NCI-H2227 (cell line): Measurements from ENCODE around the gene MED13L.
"Not testable (repeated sequence)": the region's sequence is repeated elsewhere in the genome, so short reads cannot be mapped to it uniquely, and the experiment has no call there.

Experiments
- DNase-seq: peaks from one replicate; lab custom pipeline; 2025; ENCODE audit not compliant: unreplicated experiment; lab: John Stamatoyannopoulos, UW

Gene MED13L

DNA sequence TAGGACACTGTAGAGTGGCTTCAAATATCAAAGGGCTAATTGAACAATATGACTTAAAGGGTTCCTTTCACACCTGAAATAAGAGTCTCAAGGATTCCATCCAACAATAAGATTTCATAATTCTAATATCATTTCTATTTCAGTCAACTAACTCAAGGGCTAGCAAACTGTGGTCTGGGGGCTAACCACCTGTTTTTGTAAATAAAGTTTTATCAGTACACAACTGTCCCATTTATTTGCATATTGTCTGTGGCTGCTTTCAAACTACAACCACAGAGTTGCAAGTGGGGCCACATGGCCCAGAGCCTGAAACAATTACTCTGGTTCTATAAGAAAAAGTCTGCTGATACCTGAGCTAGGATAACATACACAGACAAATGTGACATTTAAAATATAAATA lies 29.1 kb downstream of the MED13L start:
- no peak for DNase-seq

DNA sequence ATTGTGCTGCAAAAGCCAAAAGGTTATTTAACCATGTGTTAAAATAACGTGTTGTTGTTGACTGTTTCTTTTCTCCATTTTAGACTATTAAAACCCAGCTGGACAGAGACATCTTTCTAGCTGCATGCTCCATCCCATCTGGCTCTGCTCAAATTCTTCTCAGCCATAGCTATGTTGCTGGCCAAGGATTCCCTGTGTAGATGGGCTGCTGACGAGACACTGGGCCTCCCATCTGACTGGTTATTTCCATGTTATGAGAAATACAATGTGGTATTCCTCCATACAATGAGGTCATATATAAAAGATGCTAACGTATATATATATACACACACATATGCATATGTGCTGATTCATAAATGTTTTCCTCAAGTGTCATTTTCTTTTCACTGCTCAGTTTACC lies 30.1 kb downstream of the MED13L start:
- no peak for DNase-seq

DNA sequence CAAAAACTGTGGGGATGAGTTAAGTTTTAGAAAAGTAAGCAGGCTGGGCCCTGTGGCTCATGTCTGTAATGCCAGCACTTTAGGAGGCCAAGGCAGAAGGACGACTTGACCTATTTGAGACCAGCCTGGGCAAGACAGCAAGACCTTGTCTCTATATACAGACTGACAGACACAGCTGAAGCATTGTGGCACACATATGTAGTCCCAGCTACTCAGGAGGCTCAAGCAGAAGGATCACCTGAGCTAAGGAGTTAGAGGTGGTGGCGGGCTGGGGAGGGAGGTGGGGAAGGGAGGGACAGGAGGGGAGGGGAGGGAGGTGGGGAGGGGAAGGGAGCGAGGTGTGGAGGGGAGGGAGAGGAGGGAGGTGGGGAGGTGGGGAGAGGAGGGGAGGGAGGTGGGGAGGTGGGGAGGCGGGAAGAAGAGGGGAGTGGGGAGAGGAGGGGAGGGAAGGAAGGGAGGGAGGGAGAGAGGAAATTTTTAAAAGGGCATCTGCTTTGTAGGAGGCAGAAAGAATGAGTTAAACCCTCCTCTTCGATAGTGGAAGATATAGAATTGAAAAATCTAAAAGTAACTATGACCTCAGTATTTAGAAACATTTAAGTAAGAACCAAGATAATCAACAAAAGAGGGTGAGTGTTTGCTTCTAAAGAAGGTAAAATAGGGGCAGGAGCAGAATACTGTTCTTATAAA lies 30.9 kb downstream of the MED13L start:
- no peak for DNase-seq

DNA sequence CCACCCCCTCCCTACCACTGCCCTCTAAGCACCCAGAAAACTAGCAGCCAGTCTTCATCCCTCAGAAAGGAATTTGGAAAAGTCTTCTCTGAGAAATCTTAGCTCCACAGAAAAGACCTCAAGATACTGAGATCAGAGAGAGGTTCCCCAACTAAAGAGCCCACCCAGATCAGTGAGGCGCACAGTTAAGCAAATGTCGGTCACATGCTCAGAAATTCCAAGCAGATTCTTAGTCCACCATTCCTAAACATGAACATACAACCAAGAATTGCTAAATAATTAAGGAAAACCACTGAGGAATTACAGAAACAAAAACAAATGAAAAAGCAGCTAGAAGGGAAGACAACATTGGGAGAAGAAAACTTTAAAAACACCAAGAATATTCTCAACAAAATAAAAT lies 32.3 kb downstream of the MED13L start:
- no peak for DNase-seq

DNA sequence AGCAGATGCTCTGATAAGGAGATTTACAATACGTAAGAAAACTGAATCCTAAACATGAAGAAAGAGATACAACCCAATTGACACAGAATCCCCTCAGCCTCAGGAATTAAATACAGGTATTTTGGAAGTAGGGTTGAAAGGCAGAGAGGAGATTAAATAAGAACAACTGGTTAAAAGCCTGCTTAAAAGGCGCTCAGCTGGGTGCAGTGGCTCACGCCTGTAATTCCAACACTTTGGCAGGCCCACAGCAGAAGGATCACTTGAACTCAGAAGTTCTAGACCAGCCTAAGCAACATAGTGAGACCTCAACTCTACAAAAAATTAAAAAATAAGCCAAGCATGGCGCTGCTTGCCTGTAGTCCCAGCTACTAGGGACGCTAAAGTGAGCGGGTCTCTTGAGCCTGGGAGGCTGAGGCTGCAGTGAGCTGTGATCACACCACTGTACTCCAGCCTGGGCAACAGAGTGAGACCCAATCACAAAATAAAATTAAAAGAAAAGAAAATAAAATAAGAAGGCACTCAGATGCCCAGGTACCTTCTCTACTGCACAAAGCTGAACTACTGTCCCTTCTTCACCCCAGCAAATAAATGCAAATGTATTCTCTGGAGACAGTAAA lies 32.9 kb downstream of the MED13L start:
- DNase-seq = no peak

DNA sequence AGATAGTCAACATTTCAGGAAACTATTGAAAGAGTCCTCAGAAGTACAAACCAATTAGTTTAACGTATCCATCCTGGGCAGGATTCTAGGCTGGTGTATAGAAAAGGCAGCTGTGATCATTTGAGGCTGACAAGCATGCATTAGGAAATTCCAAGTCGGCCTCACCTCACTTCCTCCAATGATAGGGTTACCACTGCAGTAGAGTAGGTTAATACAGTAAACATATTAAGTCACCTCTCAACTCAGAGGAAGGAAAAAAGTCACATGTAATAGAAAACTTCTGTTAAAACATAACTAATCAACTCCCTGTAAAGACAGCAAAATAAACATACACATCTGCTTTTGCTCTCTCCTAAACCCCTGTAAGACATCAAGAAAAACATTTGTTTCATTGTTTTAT lies 33.5 kb downstream of the MED13L start:
- no peak for DNase-seq

DNA sequence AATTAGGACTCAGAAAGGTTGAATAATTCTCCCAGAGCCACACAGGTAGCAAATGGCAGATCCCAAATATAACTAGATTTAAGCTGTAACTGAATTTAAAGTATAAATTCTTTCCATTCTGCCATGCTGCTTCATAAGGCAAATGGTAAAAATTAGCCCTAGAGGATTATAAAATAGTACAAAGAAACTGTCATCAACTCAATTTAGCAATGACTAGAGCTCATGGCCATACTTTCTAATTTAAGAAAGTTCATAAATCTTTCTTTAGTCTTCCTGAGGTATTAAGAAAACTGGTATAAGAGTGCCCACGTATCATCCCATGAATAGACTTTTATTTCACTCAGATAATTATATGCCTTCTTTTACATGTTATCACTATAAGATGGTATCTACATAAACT lies 34.8 kb downstream of the MED13L start:
- no peak for DNase-seq

DNA sequence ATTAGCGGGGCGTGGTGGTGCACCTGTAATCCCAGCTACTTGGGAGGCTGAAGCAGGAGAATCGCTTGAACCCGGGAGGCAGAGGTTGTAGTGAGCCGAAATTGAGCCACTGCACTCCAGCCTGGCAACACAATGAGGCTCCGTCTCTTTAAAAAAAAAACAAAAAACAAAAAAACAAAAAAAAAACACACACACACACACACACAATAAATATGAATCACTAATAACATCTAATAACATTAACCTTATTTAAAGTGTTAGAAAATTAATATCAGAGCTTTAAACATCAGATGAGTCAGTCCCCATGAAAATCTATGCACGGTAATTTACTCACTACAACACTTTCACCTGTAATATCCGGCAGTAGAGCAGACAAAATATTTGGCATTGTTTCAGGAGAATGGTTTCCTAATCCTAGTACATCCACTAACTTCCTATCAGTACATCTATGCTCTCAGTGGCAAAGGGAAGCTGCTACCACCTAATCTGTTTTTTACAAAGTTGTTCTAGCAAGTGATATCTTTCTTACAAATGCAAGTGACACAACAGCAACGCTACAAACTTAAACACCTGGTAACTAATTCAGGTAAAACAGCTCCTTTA lies 36.2 kb downstream of the MED13L start:
- no peak for DNase-seq

DNA sequence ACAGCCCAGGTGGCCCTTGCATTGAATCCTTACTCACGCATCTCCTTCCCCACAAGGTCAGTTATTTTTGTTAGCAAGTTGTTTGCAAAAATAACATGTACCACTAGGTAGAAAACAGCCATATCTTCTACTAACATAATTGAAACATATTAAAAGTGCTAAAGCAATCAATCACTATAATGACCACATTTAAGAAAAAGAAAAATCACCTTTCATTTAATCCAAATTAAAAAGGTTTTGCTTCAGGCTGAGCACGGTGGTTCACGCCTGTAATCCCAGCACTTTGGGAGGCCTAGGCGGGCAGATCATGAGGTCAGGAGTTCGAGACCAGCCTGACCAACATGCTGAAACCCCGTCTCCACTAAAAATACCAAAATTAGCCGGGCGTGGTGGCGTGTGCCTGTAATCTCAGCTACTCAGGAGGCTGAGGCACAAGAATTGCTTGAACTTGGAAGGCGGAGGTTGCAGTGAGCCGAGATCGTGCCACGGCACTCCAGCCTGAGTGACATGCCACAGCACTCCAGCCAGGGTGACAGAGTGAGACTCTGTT lies 38.8 kb downstream of the MED13L start:
- not testable (repeated sequence) for DNase-seq

DNA sequence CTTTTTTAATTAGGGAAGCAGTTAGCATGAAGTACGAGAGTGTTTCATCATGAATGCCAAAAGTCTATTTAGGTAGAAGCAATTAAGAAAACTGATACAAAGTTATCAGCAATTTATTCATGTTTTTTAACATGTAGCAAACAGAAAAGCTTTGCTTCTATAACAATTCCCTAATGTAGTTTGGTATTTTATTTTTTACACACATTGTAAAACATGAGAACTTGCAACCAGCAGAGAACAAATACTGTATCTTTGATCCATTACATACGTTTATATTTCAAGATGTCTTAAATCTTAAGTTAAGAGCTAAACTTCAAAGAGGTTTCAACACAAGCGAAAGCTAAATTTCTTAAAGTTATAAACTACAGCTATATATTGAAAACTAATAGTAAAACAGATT lies 39.3 kb downstream of the MED13L start:
- DNase-seq = no peak

DNA sequence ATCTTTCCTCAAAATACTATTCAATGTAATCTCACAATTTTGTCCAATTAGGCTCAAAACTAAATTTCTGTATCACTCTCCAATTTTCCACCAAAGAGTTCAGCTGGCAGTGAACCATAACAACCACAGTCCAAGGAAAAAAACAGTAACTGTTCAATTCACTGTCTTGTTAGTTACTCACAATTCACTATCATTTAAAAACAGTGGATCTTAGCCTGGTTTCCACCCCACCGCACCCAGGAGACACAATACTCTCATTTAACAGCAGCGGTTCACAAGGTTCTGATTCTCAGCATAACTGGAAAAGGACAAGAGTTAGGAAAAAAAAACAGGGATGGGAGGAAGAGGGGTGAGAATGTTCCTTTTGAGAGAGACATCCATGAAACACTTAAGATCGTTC lies 40.5 kb downstream of the MED13L start:
- DNase-seq = no peak

DNA sequence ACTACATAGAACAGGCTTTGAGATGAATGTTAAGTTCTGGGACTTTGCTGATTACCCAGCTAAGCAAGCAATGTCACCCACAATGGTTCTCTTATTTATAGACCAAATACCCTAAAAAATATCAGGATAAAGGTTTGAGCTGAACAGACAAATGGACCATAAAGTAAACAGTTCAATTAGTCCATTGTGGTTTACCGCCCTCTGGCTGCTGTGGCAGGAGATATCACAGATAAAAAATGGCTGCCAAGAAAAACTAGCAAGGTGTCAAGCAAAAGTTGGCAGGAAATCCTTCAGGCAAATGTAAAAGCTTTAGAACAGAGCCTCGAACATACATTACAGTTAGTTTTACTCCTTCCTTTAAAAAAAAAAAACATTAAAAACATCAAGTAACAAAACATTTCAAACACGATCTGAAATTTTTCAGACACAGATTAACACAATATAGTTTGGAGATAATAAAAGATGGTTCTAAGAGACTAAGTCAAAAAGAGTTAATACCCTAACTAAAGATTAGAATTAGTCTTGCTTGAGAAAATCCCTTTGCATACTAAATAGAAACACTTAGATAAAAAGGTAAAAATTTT lies 41.3 kb downstream of the MED13L start:
- peak; percentile 49 for DNase-seq

DNA sequence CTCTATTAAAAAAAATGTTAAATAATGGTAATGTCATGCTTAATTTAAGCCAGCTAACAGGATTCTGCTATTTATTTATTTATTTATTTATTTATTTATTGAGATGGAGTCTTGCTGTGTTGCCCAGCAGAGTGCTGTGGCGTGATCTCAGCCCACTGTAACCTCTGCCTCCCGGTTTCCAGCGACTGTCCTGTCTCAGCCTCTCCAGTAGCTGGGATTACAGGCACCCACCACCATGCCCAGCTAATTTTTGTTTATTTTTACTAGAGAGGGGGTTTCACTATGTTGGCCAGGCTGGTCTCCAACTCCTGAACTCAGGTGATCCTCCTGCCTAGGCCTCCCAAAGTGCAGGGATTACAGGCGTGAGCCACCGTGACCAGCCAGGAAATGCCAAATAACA lies 43.3 kb downstream of the MED13L start:
- not testable (repeated sequence) for DNase-seq

DNA sequence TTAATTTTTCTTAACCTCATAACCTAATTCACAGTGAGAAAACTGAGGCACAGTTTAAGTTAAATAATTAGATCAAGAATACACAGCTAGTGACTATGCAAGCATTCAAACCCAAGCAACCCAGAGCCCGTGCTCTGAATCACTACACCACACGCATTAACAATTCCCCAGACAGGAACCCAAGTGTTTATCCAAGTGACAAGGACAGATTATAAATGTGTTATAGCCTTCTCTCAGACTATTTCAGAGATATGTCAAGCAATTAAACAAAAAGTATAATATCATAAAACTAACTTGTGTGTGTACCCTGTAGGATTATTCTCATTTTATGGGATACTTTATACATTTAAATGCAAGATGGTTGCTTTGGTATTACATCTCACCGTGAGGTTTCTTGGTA lies 43.8 kb downstream of the MED13L start:
- no peak for DNase-seq

DNA sequence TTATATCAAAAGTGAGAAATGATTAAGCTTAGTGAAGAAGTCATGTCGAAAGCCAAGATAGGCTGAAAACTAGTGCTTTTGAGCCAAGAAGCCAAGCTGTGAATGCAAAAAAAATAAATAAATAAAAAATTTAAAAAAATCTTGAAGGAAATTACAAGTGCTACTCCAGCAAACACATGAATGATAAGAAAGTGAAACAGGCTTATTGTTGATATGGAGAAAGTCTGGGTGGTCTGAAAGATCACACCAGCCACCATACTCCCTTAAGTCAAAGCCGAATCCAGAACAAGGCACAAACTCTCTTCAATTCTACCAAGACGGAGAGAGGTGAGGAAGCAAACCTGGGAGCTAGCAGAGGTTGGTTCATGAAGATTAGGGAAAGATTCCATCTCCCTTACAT lies 49.7 kb downstream of the MED13L start:
- DNase-seq = no peak

DNA sequence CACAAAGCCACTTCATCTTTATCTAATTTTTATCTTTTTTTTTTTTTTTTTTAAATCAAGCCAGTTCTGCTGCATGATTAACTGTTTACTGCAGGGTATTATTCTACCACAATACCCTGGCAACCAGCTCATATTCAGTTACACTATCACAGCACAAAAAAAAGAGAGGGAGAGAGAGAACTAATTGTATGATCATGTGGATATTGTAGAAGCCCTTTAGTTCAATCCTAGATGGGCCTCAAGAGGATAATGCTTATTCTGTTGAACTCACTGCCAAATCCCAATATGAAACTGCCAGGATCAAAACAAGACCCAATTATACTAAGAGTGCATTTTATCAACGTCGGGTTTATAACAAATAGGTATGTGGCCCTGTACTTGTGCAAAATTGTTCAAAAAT lies 51.5 kb downstream of the MED13L start:
- DNase-seq = peak; percentile 52

DNA sequence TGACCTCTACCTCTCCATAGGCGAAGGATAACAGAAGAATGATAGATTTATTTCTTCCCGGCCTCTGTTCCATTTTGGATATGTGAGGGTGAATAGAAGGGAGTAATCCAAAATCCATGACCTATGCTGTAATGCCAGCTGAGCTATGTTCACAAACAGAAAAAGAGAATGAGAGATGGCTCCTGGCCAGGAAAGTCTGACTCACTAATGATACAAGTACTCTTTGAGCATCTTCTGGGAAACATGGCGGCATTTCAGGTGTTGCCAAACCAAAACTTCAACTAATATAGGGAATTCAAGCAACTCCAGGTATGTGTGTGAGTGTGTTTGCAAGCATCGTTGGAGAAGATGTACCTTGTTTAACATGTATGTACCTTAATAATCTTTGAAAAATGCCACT lies 55.1 kb downstream of the MED13L start:
- peak; percentile 11 for DNase-seq

DNA sequence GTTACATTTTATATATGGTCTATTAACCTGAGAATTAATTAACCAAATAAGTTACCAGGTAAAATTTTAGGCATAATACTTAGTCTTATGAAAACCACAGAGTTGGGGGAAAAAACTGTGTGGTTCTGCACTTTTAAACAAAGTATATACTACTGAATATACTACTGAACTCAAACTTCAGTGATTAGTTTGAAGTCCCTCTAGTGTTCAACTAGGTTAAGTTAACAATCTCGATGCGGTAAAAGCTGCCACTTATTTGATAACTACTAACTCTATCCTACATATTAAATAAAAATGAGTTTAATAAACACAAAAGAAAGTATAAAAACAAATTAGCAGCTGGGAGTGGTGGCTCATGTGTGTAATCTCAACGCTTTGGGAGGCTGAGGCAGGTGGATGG lies 56.7 kb downstream of the MED13L start:
- no peak for DNase-seq

DNA sequence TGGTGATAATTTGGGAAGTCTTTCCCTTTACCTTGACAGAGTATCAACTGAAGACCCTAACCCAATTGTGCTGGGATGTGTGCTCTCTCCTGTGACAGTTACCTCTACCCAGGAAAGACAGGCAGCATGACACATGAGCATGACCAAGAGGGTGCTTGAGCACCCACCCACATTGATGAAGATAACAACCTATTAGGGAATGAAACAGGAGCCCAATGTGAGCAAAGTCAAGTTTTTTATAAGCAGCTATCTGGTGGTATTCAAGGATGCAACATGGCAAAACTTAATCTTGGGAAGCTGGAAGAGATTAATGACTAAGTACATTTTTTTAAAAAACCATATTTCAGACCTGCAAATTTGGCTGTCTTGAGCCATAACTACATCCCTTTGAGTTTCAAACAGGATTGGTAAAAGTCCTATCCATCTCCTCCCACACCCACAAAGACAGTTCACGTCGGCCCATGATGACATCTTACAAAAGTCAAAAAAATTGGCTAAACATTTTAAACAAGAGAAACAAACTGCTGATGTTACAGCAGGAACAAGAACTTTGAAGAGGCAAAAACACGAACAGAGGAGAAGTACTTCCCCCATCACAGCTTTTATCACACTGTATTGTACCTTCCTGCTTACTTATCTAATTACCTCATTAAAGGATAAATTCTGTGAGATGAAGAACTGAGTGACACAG lies 60.3 kb downstream of the MED13L start:
- no peak for DNase-seq

DNA sequence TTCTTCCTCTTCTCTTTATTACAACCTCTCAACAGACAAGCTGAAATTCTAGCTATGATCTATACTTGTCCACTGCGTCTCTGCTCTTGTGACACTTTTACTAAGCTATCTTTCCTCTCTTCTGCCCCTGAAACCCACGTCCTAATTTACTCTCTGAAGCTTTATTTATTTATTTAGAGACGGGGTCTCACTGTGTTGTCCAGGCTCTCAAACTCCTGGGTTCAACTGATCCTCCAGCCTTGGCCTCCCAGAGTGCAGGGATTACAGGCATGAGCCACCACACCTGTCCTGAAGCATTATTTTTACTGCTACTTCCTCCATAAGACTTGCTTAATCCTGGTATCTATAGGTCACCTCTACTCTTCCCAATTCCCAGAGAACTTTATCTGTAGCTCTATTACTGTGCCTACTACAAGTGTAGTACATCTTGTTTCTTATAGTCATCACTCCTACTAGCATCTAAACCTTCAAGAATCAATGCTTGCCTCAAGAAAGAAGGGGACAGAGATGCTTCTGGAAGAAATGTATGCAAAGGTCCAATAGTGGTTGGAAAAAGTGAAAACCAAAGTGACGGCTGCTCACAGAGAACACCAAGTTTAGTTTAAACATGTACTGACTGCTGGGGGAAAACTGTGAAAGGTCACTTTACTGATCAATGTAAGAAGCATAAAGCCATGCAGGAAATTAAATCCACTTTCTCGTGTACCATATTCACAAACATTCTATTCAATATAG lies 61.3 kb downstream of the MED13L start:
- no peak for DNase-seq

DNA sequence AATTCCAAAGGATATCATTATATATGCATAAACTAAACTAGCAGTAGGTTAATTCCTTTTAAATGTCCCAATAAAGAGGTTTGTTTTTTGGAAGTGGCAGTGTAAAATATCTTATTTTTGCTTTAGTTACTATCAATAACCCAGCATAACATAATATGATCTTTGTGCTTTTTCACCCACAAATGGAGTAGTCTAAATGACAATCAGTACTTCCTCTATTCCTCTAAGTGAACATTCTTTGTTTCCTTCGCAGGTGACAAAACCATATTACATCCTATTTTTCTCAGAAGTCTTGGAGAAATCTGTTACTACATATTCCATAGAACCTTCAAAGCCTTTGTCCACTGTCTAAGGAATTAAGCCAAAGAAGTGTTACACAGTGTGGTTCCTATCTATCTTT lies 62.5 kb downstream of the MED13L start:
- DNase-seq = no peak
